ENCODE measurements around the gene AOX1. TPM values are rescaled to one million over a fixed set of nuclear protein-coding genes. Genes with fewer than 3 reads are reported as not detected.

AOX1 gene
- total RNA-seq, 1 experiment from 2014 or later = 0.71 TPM

GRCh38 chr2:200702646-200703118 is 116.9 kb downstream of the AOX1 start:
- no TSS peak for BruUV-seq (replicated peaks)
- no peaks in the 10 kb centered on the region for H3K4me1 ChIP-seq (ENCODE audit: control insufficient read depth in 1 of 2, insufficient read depth in 2 of 2, low read length in 2 of 2)
- no peaks in the 10 kb centered on the region for H3K27me3 ChIP-seq (ENCODE audit: insufficient read depth, low read length)
- no peaks in the 10 kb centered on the region for H4K20me1 ChIP-seq (ENCODE audit: insufficient read depth)
- intact Hi-C loops (cut with micrococcal nuclease) = loop anchor here (1.0 to 10.0 kb wide), 6 partner anchors 84 to 998 kb away; partner anchors contain the start of gene FTCDNL1
- no peaks in the 10 kb centered on the region for H3K9me2 ChIP-seq (ENCODE audit: insufficient read depth)
- no peak overlapping the region for H3K4me2 ChIP-seq (ENCODE audit: low read length)
- POLR2A ChIA-PET = interaction anchor here (1.7 kb wide), 1 partner anchor 219 kb away, joined by 6 read pairs; no protein-coding TSS in a partner anchor
- CTCF ChIA-PET = interaction anchor here (0.8 to 3.5 kb wide), 13 partner anchors 11 to 729 kb away, joined by 3 to 86 read pairs (median 4); partner anchors contain the start of gene CLK1
- H3K9ac ChIP-seq (ENCODE audit: low read length) = no peak overlapping the region
- DNase-seq (ENCODE audit: low read depth, low spot score) = no peak
- H3K36me3 ChIP-seq (ENCODE audit: control insufficient read depth in 1 of 2, insufficient read depth in 2 of 2, low read length in 2 of 2) = no peaks in the 10 kb centered on the region
- H3K79me2 ChIP-seq (ENCODE audit: insufficient read depth, low read length) = no peaks in the 10 kb centered on the region
- ATAC-seq = peak; percentile 30
- no peak overlapping the region for H3K4me3 ChIP-seq (replicated peaks in 1 of 2; ENCODE audit: low read depth in 1 of 2, low read length in 2 of 2)
- H3K9me3 ChIP-seq (ENCODE audit: control insufficient read depth in 1 of 2, insufficient read depth in 1 of 2, low read depth in 1 of 2, low read length in 2 of 2) = no peaks in the 10 kb centered on the region
- RAD21 ChIA-PET (ENCODE audit: low non-redundant PET in 1 of 2, low total read pairs in 2 of 2, uncharacterized antibody in 2 of 2, unreplicated experiment in 2 of 2) = interaction anchor here (0.8 to 1.7 kb wide), 2 partner anchors 219 kb away, joined by 3 to 4 read pairs; no protein-coding TSS in a partner anchor
- H3K27ac ChIP-seq (ENCODE audit: low read depth, low read length) = no peak overlapping the region
- H2AFZ ChIP-seq (ENCODE audit: low read depth, low read length, poor library complexity, severe bottlenecking) = peak overlapping the region; percentile 93
- TF ChIP-seq CBX3 (IDR thresholded peaks at IDR 0.05; ENCODE audit: low read depth) (no peak), POLR2A (IDR thresholded peaks at IDR 0.05; ENCODE audit: borderline replicate concordance, extremely low read depth, insufficient read depth, insufficient read length) (no peak), CEBPB (IDR thresholded peaks at IDR 0.05; ENCODE audit: low read depth) (no peak)

- RAD21 ChIA-PET (ENCODE audit: low non-redundant PET in 1 of 2, low total read pairs in 2 of 2, uncharacterized antibody in 2 of 2, unreplicated experiment in 2 of 2) = interaction anchor here (0.8 to 1.7 kb wide), 2 partner anchors 219 to 220 kb away, joined by 3 to 4 read pairs; no protein-coding TSS in a partner anchor
- Histone ChIP-seq H3K4me1 (ENCODE audit: control insufficient read depth in 1 of 2, insufficient read depth in 2 of 2, low read length in 2 of 2) (no peaks in the 10 kb centered on the region), H3K9me3 (ENCODE audit: control insufficient read depth in 1 of 2, insufficient read depth in 1 of 2, low read depth in 1 of 2, low read length in 2 of 2) (no peaks in the 10 kb centered on the region), H3K4me3 (replicated peaks in 1 of 2; ENCODE audit: low read depth in 1 of 2, low read length in 2 of 2) (no peak overlapping the region), H3K36me3 (ENCODE audit: control insufficient read depth in 1 of 2, insufficient read depth in 2 of 2, low read length in 2 of 2) (no peaks in the 10 kb centered on the region), H2AFZ (ENCODE audit: low read depth, low read length, poor library complexity, severe bottlenecking) (peak overlapping the region; percentile 93), H3K9me2 (ENCODE audit: insufficient read depth) (no peaks in the 10 kb centered on the region), H3K27me3 (ENCODE audit: insufficient read depth, low read length) (no peaks in the 10 kb centered on the region), H3K27ac (ENCODE audit: low read depth, low read length) (no peak overlapping the region), H3K9ac (ENCODE audit: low read length) (no peak overlapping the region), H3K79me2 (ENCODE audit: insufficient read depth, low read length) (no peaks in the 10 kb centered on the region), H3K4me2 (ENCODE audit: low read length) (no peak overlapping the region), H4K20me1 (ENCODE audit: insufficient read depth) (no peaks in the 10 kb centered on the region)
- POLR2A ChIA-PET = interaction anchor here (1.7 kb wide), 1 partner anchor 220 kb away, joined by 6 read pairs; no protein-coding TSS in a partner anchor
- intact Hi-C loops (cut with micrococcal nuclease) = loop anchor here (1.0 to 10.0 kb wide), 6 partner anchors 85 to 999 kb away; partner anchors contain the start of gene FTCDNL1
- ATAC-seq (peak; percentile 65), DNase-seq (ENCODE audit: low read depth, low spot score) (peak; percentile 68)
- BruUV-seq (replicated peaks) = no TSS peak
- TF ChIP-seq FOSL1 (IDR thresholded peaks at IDR 0.05; ENCODE audit: low read depth) (0 out of 2 replicates have a peak, but pooled peaks have one; percentile 21), CBX3 (IDR thresholded peaks at IDR 0.05; ENCODE audit: low read depth) (peak; percentile 52; the same call in 1 of the 2 replicates), ZFX (IDR thresholded peaks at IDR 0.05) (no peak), ELF1 (IDR thresholded peaks at IDR 0.05; ENCODE audit: borderline replicate concordance, low read depth) (no peak), CTCF (IDR thresholded peaks at IDR 0.05 in 2 of 3, conservative IDR thresholded peaks at IDR 0.05 in 1 of 3; ENCODE audit: borderline replicate concordance in 1 of 3, insufficient read depth in 1 of 3, low read depth in 2 of 3, low read length in 2 of 3) (peak; percentile 34 to 94 (median 63); a peak in 5 of 6 replicates), ATF3 (IDR thresholded peaks at IDR 0.05) (no peak), RAD21 (IDR thresholded peaks at IDR 0.05; ENCODE audit: low read depth) (peak; percentile 95)
- CTCF ChIA-PET = interaction anchor here (0.8 to 3.5 kb wide), 14 partner anchors 10 to 730 kb away, joined by 3 to 86 read pairs (median 4); partner anchors contain the start of gene CLK1
These were observed 117.5 kb downstream of the AOX1 start for GRCh38 chr2:200703127-200703925.
